Measurements from ENCODE around the gene FBXO48.

GRCh38 chr2:68516051-68516955, 49.2 kb upstream of the FBXO48 start:
- TF ChIP-seq EZH2 (IDR thresholded peaks at IDR 0.05) (no peak), FOXP2 (optimal IDR thresholded peaks at IDR 0.05; ENCODE audit: control extremely low read depth, extremely low read length, insufficient read depth) (no peak), POLR2AphosphoS5 (IDR thresholded peaks at IDR 0.05; ENCODE audit: borderline replicate concordance, low read depth, low read length) (no peak)
